ENCODE results near the gene ADAMTS20. TPM values are rescaled to one million over a fixed set of nuclear protein-coding genes. Genes with fewer than 3 reads are reported as not detected.

Gene ADAMTS20
- total RNA-seq, 1 donor from 2014 or later = not detected

GRCh38 chr12:43305065-43305464 is 246.9 kb downstream of the ADAMTS20 start:
- intact Hi-C loops (cut with DNase I) = no loop called here
- DNase-seq (ENCODE audit: extremely low spot score in 2 of 2) = no peak
- H3K27ac ChIP-seq = no peak overlapping the region
- TF ChIP-seq CTCF (IDR thresholded peaks at IDR 0.05) (no peak), POLR2AphosphoS5 (IDR thresholded peaks at IDR 0.05; ENCODE audit: insufficient read depth in 1 of 2, low read depth in 1 of 2) (no peak), POLR2A (IDR thresholded peaks at IDR 0.05) (no peak)
- H3K36me3 ChIP-seq = no peaks in the 10 kb centered on the region
- H3K9me3 ChIP-seq = no peaks in the 10 kb centered on the region
- H3K27me3 ChIP-seq = no peaks in the 10 kb centered on the region
- H3K4me3 ChIP-seq = no peak overlapping the region
- no peaks in the 10 kb centered on the region for H3K4me1 ChIP-seq

Other genes with a start within 250 kb of the ADAMTS20 start
- gene PUS7L, start 206.6 kb upstream of the ADAMTS20 start, total RNA-seq = 13.0 TPM
- gene IRAK4, start 206.7 kb upstream of the ADAMTS20 start, total RNA-seq = 16.9 TPM